ENCODE measurements around the gene EPG5. TPM values are rescaled to one million over a fixed set of nuclear protein-coding genes. Genes with fewer than 3 reads are reported as not detected.

Gene EPG5
- total RNA-seq, 1 experiment from 2014 or later, result 16.7 TPM

GRCh38 chr18:45859334-45859733 is 107.8 kb downstream of the EPG5 start:
- intact Hi-C loops (cut with micrococcal nuclease; ENCODE audit: unreplicated experiment), result no loop called here
- BruUV-seq (replicated peaks), result no TSS peak
- Histone ChIP-seq H3K4me3 (ENCODE audit: low read depth, low read length, poor library complexity, severe bottlenecking) (no peak overlapping the region), H3K27me3 (replicated peaks; ENCODE audit: insufficient read depth, low read depth, low read length, poor library complexity) (no peaks in the 10 kb centered on the region), H3K9me3 (ENCODE audit: low read depth, low read length, poor library complexity, severe bottlenecking) (no peaks in the 10 kb centered on the region), H3K36me3 (ENCODE audit: insufficient read depth, low read length, poor library complexity, severe bottlenecking) (peaks cover 24% of the 10 kb centered on the region), H3K4me1 (ENCODE audit: insufficient read depth, low read length, poor library complexity, severe bottlenecking) (no peaks in the 10 kb centered on the region), H3K27ac (ENCODE audit: low read depth, low read length, poor library complexity, severe bottlenecking) (no peak overlapping the region)
- CTCF ChIA-PET, result no interaction called here
- TF ChIP-seq CTCF (conservative IDR thresholded peaks at IDR 0.05; ENCODE audit: low read depth, low read length) (no peak), EZH2 (IDR thresholded peaks at IDR 0.05; ENCODE audit: borderline replicate concordance, low read depth, low read length, poor library complexity, severe bottlenecking) (no peak)
- DNase-seq (ENCODE audit: low spot score), result no peak
- POLR2A ChIA-PET (ENCODE audit: low non-redundant PET), result no interaction called here

- no TSS peak for BruUV-seq (replicated peaks)
- TF ChIP-seq CTCF (conservative IDR thresholded peaks at IDR 0.05; ENCODE audit: low read depth, low read length), result no peak
- no peak for TF ChIP-seq EZH2 (IDR thresholded peaks at IDR 0.05; ENCODE audit: borderline replicate concordance, low read depth, low read length, poor library complexity, severe bottlenecking)
- no peak overlapping the region for H3K4me3 ChIP-seq (ENCODE audit: low read depth, low read length, poor library complexity, severe bottlenecking)
- peaks cover 6% of the 10 kb centered on the region for H3K36me3 ChIP-seq (ENCODE audit: insufficient read depth, low read length, poor library complexity, severe bottlenecking)
- ChIA-PET POLR2A (ENCODE audit: low non-redundant PET) (no interaction called here), CTCF (no interaction called here)
- H3K9me3 ChIP-seq (ENCODE audit: low read depth, low read length, poor library complexity, severe bottlenecking), result no peaks in the 10 kb centered on the region
- H3K4me1 ChIP-seq (ENCODE audit: insufficient read depth, low read length, poor library complexity, severe bottlenecking), result no peaks in the 10 kb centered on the region
- H3K27me3 ChIP-seq (replicated peaks; ENCODE audit: insufficient read depth, low read depth, low read length, poor library complexity), result no peaks in the 10 kb centered on the region
- no peak overlapping the region for H3K27ac ChIP-seq (ENCODE audit: low read depth, low read length, poor library complexity, severe bottlenecking)
- intact Hi-C loops (cut with micrococcal nuclease; ENCODE audit: unreplicated experiment), result loop anchor here (2.0 kb wide), 1 partner anchor 42 kb away; no protein-coding TSS in a partner anchor
- DNase-seq (ENCODE audit: low spot score), result no peak
Observed at GRCh38 chr18:45856531-45856930, 110.6 kb downstream of the EPG5 start.

- intact Hi-C loops (cut with micrococcal nuclease; ENCODE audit: unreplicated experiment), result no loop called here
- ChIA-PET POLR2A (ENCODE audit: low non-redundant PET) (no interaction called here), CTCF (no interaction called here)
- BruUV-seq (replicated peaks), result no TSS peak
- no peaks in the 10 kb centered on the region for H3K27me3 ChIP-seq (replicated peaks; ENCODE audit: insufficient read depth, low read depth, low read length, poor library complexity)
- no peaks in the 10 kb centered on the region for H3K4me1 ChIP-seq (ENCODE audit: insufficient read depth, low read length, poor library complexity, severe bottlenecking)
- no peak for DNase-seq (ENCODE audit: low spot score)
- TF ChIP-seq CTCF (conservative IDR thresholded peaks at IDR 0.05; ENCODE audit: low read depth, low read length) (no peak), EZH2 (IDR thresholded peaks at IDR 0.05; ENCODE audit: borderline replicate concordance, low read depth, low read length, poor library complexity, severe bottlenecking) (no peak)
- peaks cover 6% of the 10 kb centered on the region for H3K36me3 ChIP-seq (ENCODE audit: insufficient read depth, low read length, poor library complexity, severe bottlenecking)
- no peaks in the 10 kb centered on the region for H3K9me3 ChIP-seq (ENCODE audit: low read depth, low read length, poor library complexity, severe bottlenecking)
- no peak overlapping the region for H3K4me3 ChIP-seq (ENCODE audit: low read depth, low read length, poor library complexity, severe bottlenecking)
- no peak overlapping the region for H3K27ac ChIP-seq (ENCODE audit: low read depth, low read length, poor library complexity, severe bottlenecking)
Observed at GRCh38 chr18:45854036-45854586, 113.0 kb downstream of the EPG5 start.
